ENCODE measurements around the gene ARL8B.

ARL8B gene

GRCh38 chr3:5122741-5123706, 932 bp downstream of the ARL8B start:
- H3K4me1 Mint-ChIP-seq (ENCODE audit: low read depth in 2 of 2), result peaks cover 26 to 43% of the 10 kb centered on the region in 2 donors
- peak; percentile 54 for ATAC-seq (replicated peaks)
- peak overlapping the region; percentile 84 to 94 for H3K4me3 Mint-ChIP-seq

GRCh38 chr3:5123937-5124336, 1.8 kb downstream of the ARL8B start:
- Mint-ChIP-seq H3K4me1 (ENCODE audit: low read depth in 2 of 2) (peaks cover 28 to 50% of the 10 kb centered on the region in 2 donors), H3K36me3 (ENCODE audit: insufficient read depth) (peaks cover 34% of the 10 kb centered on the region), H3K9me3 (no peaks in the 10 kb centered on the region), H3K27me3 (no peaks in the 10 kb centered on the region), H3K27ac (peak overlapping the region; percentile 97 to 98), H3K4me3 (peak overlapping the region; percentile 84 to 94)
- DNase-seq, result no peak
- no peak for ATAC-seq (replicated peaks)

More at GRCh38 chr3:5122741-5123706, 932 bp downstream of the ARL8B start:
- Mint-ChIP-seq H3K27ac (peak overlapping the region; percentile 97 to 98), H3K27me3 (no peaks in the 10 kb centered on the region), H3K9me3 (no peaks in the 10 kb centered on the region), H3K36me3 (ENCODE audit: insufficient read depth) (peaks cover 27% of the 10 kb centered on the region)
- peak; percentile 24 to 41 (median 28) for DNase-seq

- Mint-ChIP-seq H3K27me3 (no peaks in the 10 kb centered on the region), H3K36me3 (ENCODE audit: insufficient read depth) (peaks cover 52% of the 10 kb centered on the region), H3K4me1 (ENCODE audit: low read depth in 2 of 2) (peaks cover 38 to 69% of the 10 kb centered on the region in 2 donors), H3K4me3 (no peak overlapping the region), H3K9me3 (no peaks in the 10 kb centered on the region), H3K27ac (no peak overlapping the region)
- DNase-seq (no peak), ATAC-seq (replicated peaks) (no peak)
Observed at GRCh38 chr3:5126586-5126985, 4.5 kb downstream of the ARL8B start.

- Mint-ChIP-seq H3K36me3 (ENCODE audit: insufficient read depth) (peaks cover 45% of the 10 kb centered on the region), H3K27me3 (no peaks in the 10 kb centered on the region), H3K4me1 (ENCODE audit: low read depth in 2 of 2) (peaks cover 38 to 75% of the 10 kb centered on the region in 2 donors), H3K27ac (peak overlapping the region in 1 of 2 donors; percentile 35), H3K4me3 (no peak overlapping the region), H3K9me3 (no peaks in the 10 kb centered on the region)
- DNase-seq (no peak), ATAC-seq (replicated peaks) (no peak)
Observed at GRCh38 chr3:5128849-5129248, 6.8 kb downstream of the ARL8B start.

GRCh38 chr3:5133239-5134018, 11.3 kb downstream of the ARL8B start:
- no peak for DNase-seq

GRCh38 chr3:5134019-5134391, 11.9 kb downstream of the ARL8B start:
- H3K4me3 Mint-ChIP-seq, result no peak overlapping the region
- DNase-seq (no peak), ATAC-seq (replicated peaks) (no peak)
- peaks cover 32% of the 10 kb centered on the region for H3K36me3 Mint-ChIP-seq (ENCODE audit: insufficient read depth)
- H3K27ac Mint-ChIP-seq, result peak overlapping the region; percentile 6 to 74
- no peaks in the 10 kb centered on the region for H3K27me3 Mint-ChIP-seq
- H3K4me1 Mint-ChIP-seq (ENCODE audit: low read depth in 2 of 2), result peaks cover 44 to 68% of the 10 kb centered on the region in 2 donors
- H3K9me3 Mint-ChIP-seq, result no peaks in the 10 kb centered on the region

More at GRCh38 chr3:5133239-5134018, 11.3 kb downstream of the ARL8B start:
- no peak for ATAC-seq (replicated peaks)
- Mint-ChIP-seq H3K4me1 (ENCODE audit: low read depth in 2 of 2) (peaks cover 44 to 67% of the 10 kb centered on the region in 2 donors), H3K36me3 (ENCODE audit: insufficient read depth) (peaks cover 35% of the 10 kb centered on the region), H3K27me3 (no peaks in the 10 kb centered on the region), H3K9me3 (no peaks in the 10 kb centered on the region), H3K27ac (peak overlapping the region; percentile 6 to 74), H3K4me3 (no peak overlapping the region)

- Mint-ChIP-seq H3K27me3 (no peaks in the 10 kb centered on the region), H3K4me1 (ENCODE audit: low read depth in 2 of 2) (peaks cover 44 to 68% of the 10 kb centered on the region in 2 donors), H3K36me3 (ENCODE audit: insufficient read depth) (peaks cover 27% of the 10 kb centered on the region), H3K9me3 (no peaks in the 10 kb centered on the region), H3K27ac (peak overlapping the region in 1 of 2 donors; percentile 74), H3K4me3 (no peak overlapping the region)
- DNase-seq (no peak), ATAC-seq (replicated peaks) (no peak)
Observed at GRCh38 chr3:5134499-5134898, 12.4 kb downstream of the ARL8B start.

- no peaks in the 10 kb centered on the region for H3K27me3 Mint-ChIP-seq
- H3K36me3 Mint-ChIP-seq (ENCODE audit: insufficient read depth), result peaks cover 14% of the 10 kb centered on the region
- peak overlapping the region; percentile 6 to 86 for H3K27ac Mint-ChIP-seq
- H3K9me3 Mint-ChIP-seq, result no peaks in the 10 kb centered on the region
- H3K4me1 Mint-ChIP-seq (ENCODE audit: low read depth in 2 of 2), result peaks cover 50 to 70% of the 10 kb centered on the region in 2 donors
- no peak overlapping the region for H3K4me3 Mint-ChIP-seq
- ATAC-seq (replicated peaks) (peak; percentile 92), DNase-seq (peak; percentile 17 to 28 (median 21))
Observed at GRCh38 chr3:5136211-5136918, 14.3 kb downstream of the ARL8B start.

GRCh38 chr3:5136919-5137429, 14.9 kb downstream of the ARL8B start:
- peaks cover 54 to 72% of the 10 kb centered on the region in 2 donors for H3K4me1 Mint-ChIP-seq (ENCODE audit: low read depth in 2 of 2)
- H3K27me3 Mint-ChIP-seq, result no peaks in the 10 kb centered on the region
- no peak overlapping the region for H3K4me3 Mint-ChIP-seq
- H3K27ac Mint-ChIP-seq, result peak overlapping the region; percentile 6 to 86
- peak; percentile 20 for ATAC-seq (replicated peaks)
- DNase-seq, result no peak
- no peaks in the 10 kb centered on the region for H3K9me3 Mint-ChIP-seq
- H3K36me3 Mint-ChIP-seq (ENCODE audit: insufficient read depth), result peaks cover 17% of the 10 kb centered on the region

- Mint-ChIP-seq H3K27me3 (no peaks in the 10 kb centered on the region), H3K27ac (peak overlapping the region; percentile 79 to 81), H3K4me1 (ENCODE audit: low read depth in 2 of 2) (peaks cover 46 to 62% of the 10 kb centered on the region in 2 donors), H3K4me3 (peak overlapping the region; percentile 26 to 62), H3K36me3 (ENCODE audit: insufficient read depth) (peaks cover 10% of the 10 kb centered on the region), H3K9me3 (no peaks in the 10 kb centered on the region)
- DNase-seq (no peak), ATAC-seq (replicated peaks) (no peak)
Observed at GRCh38 chr3:5138214-5138981, 16.3 kb downstream of the ARL8B start.

GRCh38 chr3:5140230-5140621, 18.1 kb downstream of the ARL8B start:
- H3K4me3 Mint-ChIP-seq, result peak overlapping the region in 1 of 2 donors; percentile 32
- DNase-seq, result no peak
- H3K9me3 Mint-ChIP-seq, result no peaks in the 10 kb centered on the region
- H3K27ac Mint-ChIP-seq, result peak overlapping the region; percentile 44 to 71
- peaks cover 55 to 71% of the 10 kb centered on the region in 2 donors for H3K4me1 Mint-ChIP-seq (ENCODE audit: low read depth in 2 of 2)
- no peak for ATAC-seq (replicated peaks)
- peaks cover 12% of the 10 kb centered on the region for H3K36me3 Mint-ChIP-seq (ENCODE audit: insufficient read depth)
- no peaks in the 10 kb centered on the region for H3K27me3 Mint-ChIP-seq

- Mint-ChIP-seq H3K4me1 (ENCODE audit: low read depth in 2 of 2) (peaks cover 55 to 76% of the 10 kb centered on the region in 2 donors), H3K4me3 (no peak overlapping the region), H3K9me3 (no peaks in the 10 kb centered on the region), H3K27me3 (no peaks in the 10 kb centered on the region), H3K27ac (peak overlapping the region in 1 of 2 donors; percentile 38), H3K36me3 (ENCODE audit: insufficient read depth) (peaks cover 12% of the 10 kb centered on the region)
- no peak for DNase-seq
- ATAC-seq (replicated peaks), result no peak
Observed at GRCh38 chr3:5140839-5141238, 18.7 kb downstream of the ARL8B start.

All from effector memory CD8-positive, alpha-beta T cell (primary cell).